Activated naive CD8-positive, alpha-beta T cell treated with anti-CD3 and anti-CD28 coated beads, Interleukin-2, amount 10 ng/mL, durations not matched to agents 7 days and 5 days (primary cell): ENCODE data around the gene MED6. TPM values are rescaled to one million over a fixed set of nuclear protein-coding genes. Genes with fewer than 3 reads are reported as not detected.

Experiments
- ATAC-seq: fragments of 150-1000 bp; cut with Tn5 transposase; one replicate; pipeline ENCODE4 v1.10.0; 2021; ENCODE audit warnings: low read depth, moderate library complexity
- POLR2A ChIA-PET: fragments of 350-600 bp; sonication (Branson Sonifier 250); formaldehyde crosslinking; loops from one replicate; lab custom pipeline; 2021; ENCODE audit warnings: antibody characterized with exemption; lab: Charles Lee
- DNase-seq: peaks from one replicate; pipeline ENCODE4 v3.0.0; 2021
- H3K27ac Mint-ChIP-seq: one replicate; pipeline ENCODE4 v1.8.0; 2022; ENCODE audit warnings: mild to moderate bottlenecking, mixed read lengths
- H3K27me3 Mint-ChIP-seq: one replicate; pipeline ENCODE4 v1.8.0; 2022; ENCODE audit warnings: mild to moderate bottlenecking, moderate library complexity, mixed read lengths
- H3K36me3 Mint-ChIP-seq: one replicate; pipeline ENCODE4 v1.8.0; 2021; ENCODE audit warnings: mild to moderate bottlenecking, mixed read lengths
- H3K4me1 Mint-ChIP-seq: one replicate; pipeline ENCODE4 v1.8.0; 2021; ENCODE audit warnings: mixed read lengths
- H3K4me3 Mint-ChIP-seq: one replicate; pipeline ENCODE4 v1.8.0; 2022; ENCODE audit warnings: mild to moderate bottlenecking, moderate library complexity, mixed read lengths
- H3K9me3 Mint-ChIP-seq: one replicate; pipeline ENCODE4 v1.8.0; 2021; ENCODE audit warnings: mixed read lengths
- total RNA-seq, 2 experiments: library from RNA; stranded (reverse); gene quantifications; one replicate each; pipeline ENCODE4 v1.2.3, GENCODE V29; 2021

MED6 gene
- total RNA-seq, 2 experiments from 2014 or later = 52.8 to 55.6 TPM

DNA sequence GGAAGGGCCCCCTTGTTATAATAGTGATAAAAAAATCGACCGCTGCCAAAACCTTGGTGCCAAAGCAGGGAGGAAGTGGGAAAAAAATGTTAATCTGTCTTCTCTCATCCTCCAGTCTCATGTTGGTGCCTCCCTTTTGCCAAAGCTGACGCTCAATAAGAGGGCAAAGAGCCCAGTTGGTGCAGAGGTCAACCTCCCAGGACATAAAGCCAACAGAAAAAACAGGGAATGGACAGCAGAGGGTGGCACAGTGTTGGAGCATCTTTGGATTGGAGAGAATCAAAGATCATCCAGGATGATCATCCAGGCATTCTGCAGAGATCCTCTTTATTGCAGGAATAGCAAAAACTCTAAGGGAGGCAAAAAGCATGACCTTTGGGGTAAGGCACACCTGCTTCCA lies 31.5 kb upstream of the MED6 start:
- Mint-ChIP-seq H3K4me1 (no peaks in the 10 kb centered on the region), H3K9me3 (peaks cover 3% of the 10 kb centered on the region), H3K27me3 (no peaks in the 10 kb centered on the region), H3K27ac (no peak overlapping the region), H3K36me3 (peaks cover 7% of the 10 kb centered on the region), H3K4me3 (no peak overlapping the region)
- DNase-seq (no peak), ATAC-seq (no peak)
- POLR2A ChIA-PET = no interaction called here

DNA sequence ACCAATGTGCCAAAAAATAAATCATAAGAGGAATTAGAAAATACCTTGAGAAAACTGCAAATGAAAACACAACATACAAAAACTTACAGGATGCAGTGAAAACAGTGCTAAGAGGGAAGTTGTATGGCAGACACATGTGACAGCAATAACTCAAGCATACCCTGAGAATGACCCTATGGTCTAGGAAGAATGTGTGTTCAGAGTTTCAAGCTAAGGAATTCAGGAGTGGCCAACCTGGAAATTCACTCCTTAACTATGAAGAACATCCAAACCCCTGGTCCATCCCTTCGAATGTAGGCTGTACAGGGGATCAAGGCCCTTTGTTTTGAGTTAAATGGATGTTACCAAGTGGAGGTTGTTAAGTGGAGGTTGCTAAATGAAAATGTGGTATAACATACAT lies 24.5 kb upstream of the MED6 start:
- no peak overlapping the region for H3K27ac Mint-ChIP-seq
- H3K27me3 Mint-ChIP-seq = no peaks in the 10 kb centered on the region
- peaks cover 8% of the 10 kb centered on the region for H3K9me3 Mint-ChIP-seq
- peaks cover 2% of the 10 kb centered on the region for H3K4me1 Mint-ChIP-seq
- no peak for ATAC-seq
- DNase-seq = no peak
- no peak overlapping the region for H3K4me3 Mint-ChIP-seq
- POLR2A ChIA-PET = no interaction called here
- peaks cover 8% of the 10 kb centered on the region for H3K36me3 Mint-ChIP-seq

DNA sequence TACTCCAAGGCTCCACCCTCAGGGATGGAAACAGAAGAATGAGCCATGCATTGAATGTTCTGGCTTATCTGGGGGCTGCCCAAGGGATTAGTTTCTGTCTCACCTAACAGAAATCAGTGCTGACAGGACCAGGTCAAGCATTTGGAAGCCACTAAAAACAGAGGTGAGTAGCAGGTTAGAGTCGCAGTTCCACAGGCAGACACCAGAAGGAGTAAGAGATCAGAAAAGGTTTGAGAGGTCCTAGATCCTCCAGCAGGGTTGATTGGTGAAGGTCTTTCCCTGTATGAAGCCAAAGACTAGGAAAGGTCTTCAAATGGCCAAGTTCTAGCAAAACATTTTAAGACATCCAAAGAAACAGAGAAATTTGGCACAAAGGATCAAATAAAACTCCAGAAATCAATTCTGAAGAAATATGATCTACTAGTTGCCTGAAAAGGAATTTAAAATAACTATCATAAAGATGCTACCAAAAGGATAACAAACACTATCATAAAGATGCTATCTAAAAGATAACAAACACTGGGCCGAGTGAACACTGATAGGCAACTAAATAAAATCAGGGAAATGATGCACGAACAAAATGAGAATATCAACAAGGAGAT lies 21.8 kb upstream of the MED6 start:
- Mint-ChIP-seq H3K4me3 (no peak overlapping the region), H3K27ac (no peak overlapping the region), H3K4me1 (peaks cover 2% of the 10 kb centered on the region), H3K27me3 (peaks cover 3% of the 10 kb centered on the region), H3K9me3 (peaks cover 8% of the 10 kb centered on the region), H3K36me3 (peaks cover 7% of the 10 kb centered on the region)
- POLR2A ChIA-PET = no interaction called here
- peak; percentile 74 for ATAC-seq
- no peak for DNase-seq

DNA sequence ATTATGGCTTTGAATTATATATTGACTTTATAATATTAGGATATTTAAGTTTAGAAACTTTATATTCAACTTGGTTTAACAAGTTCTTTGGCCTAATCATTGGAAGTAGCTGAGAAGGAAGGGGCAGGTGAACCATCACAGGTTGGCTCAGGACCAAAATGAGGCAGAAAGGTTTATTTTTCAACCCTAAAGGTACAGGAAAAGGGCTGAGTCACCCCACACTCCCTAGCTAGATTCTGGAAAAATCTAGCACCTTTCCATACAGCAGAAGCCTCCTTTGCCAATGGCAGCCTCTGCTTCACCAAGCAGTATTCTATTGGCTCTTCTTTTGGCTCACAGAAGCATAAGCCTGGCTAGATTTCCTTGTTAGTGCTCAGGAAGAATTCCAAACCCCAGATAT lies 19.3 kb upstream of the MED6 start:
- H3K36me3 Mint-ChIP-seq = no peaks in the 10 kb centered on the region
- H3K4me3 Mint-ChIP-seq = no peak overlapping the region
- no peak overlapping the region for H3K27ac Mint-ChIP-seq
- H3K4me1 Mint-ChIP-seq = peaks cover 2% of the 10 kb centered on the region
- no peaks in the 10 kb centered on the region for H3K9me3 Mint-ChIP-seq
- POLR2A ChIA-PET = no interaction called here
- peaks cover 11% of the 10 kb centered on the region for H3K27me3 Mint-ChIP-seq
- DNase-seq = no peak
- no peak for ATAC-seq

DNA sequence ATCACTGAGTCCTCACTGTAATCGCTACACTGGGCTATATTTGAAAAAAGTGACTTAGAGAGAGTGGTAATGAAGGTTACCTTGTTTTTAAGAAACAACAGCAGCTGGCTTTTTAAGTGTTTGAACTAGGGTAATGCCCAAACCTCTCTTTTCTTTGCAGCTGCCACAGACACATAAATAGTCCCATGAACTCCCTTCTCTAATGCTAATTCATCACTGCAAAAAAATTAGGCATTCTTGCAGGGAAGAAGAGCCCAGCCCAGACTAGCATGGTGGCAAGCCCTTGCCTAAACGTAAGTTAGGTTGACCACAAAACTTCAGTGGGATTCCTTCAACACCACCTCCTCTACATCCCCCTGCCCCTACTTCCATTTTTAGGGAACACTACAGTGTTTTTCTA lies 17.9 kb upstream of the MED6 start:
- Mint-ChIP-seq H3K4me1 (peaks cover 2% of the 10 kb centered on the region), H3K36me3 (no peaks in the 10 kb centered on the region), H3K4me3 (no peak overlapping the region), H3K27me3 (peaks cover 13% of the 10 kb centered on the region), H3K9me3 (no peaks in the 10 kb centered on the region), H3K27ac (no peak overlapping the region)
- DNase-seq (no peak), ATAC-seq (no peak)
- POLR2A ChIA-PET = no interaction called here

DNA sequence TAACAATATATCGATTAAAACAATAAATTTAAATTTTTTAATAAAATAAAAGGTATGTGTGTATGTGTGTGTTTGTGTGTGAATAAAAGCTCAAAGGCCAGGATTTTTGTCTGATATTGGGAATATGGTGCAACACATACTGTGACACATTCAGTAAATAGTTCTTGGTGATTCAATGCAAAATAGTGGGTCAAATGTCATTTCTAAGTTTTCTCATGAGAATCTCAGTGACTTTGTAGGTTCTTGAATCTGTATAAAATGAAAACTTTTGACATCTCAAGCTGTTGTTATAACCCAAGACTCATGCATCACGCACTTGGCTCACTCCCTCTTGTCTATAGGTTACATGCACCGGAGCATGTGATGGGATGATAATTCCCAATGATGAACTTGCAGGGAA lies 16.2 kb upstream of the MED6 start:
- POLR2A ChIA-PET = no interaction called here

DNA sequence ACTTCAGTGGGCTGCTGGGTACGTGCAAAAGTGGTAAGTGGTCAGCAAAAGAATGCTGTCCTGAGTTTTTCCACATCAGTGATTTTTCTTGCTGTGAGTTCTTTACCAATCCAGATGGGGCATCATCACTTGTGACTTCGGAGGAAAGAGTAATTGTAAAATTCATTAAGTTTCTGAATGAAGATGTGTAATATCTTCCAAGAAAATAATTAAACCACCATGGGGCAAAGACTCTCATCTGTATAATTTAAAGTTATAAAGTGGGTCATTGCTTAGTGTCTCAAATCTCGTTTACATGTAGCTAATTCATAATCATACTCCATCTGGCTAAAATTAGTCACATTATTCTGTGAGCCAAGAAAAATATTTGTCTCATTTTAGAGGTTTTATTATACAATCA lies 10.8 kb upstream of the MED6 start:
- Mint-ChIP-seq H3K36me3 (no peaks in the 10 kb centered on the region), H3K9me3 (no peaks in the 10 kb centered on the region), H3K4me3 (no peak overlapping the region), H3K27me3 (peaks cover 14% of the 10 kb centered on the region), H3K4me1 (peaks cover 3% of the 10 kb centered on the region), H3K27ac (no peak overlapping the region)
- POLR2A ChIA-PET = no interaction called here
- ATAC-seq (no peak), DNase-seq (no peak)

More for the DNA sequence above, 16.2 kb upstream of the MED6 start:
- Mint-ChIP-seq H3K27ac (no peak overlapping the region), H3K4me3 (no peak overlapping the region), H3K4me1 (no peaks in the 10 kb centered on the region), H3K9me3 (no peaks in the 10 kb centered on the region), H3K27me3 (peaks cover 13% of the 10 kb centered on the region), H3K36me3 (no peaks in the 10 kb centered on the region)
- ATAC-seq (no peak), DNase-seq (no peak)

DNA sequence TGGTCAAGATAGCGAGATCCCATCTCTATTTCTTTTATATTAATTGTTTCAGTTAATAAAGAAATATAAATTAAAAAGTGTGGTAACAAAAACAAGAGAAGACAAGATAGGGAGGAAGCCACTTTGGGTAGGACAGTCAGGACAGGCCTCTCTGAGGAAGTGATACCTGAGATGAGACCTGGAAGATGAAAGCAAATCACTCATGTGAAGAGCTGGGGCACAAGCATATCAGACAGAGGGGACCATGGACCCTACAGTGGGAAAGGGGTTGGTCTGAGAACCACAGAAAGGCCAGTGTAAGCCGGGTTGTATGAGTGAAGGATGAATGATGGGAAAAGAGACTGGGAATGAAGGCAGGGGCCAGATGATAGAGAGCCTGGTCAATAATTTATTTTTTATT lies 1.8 kb upstream of the MED6 start:
- POLR2A ChIA-PET = no interaction called here
- no peak overlapping the region for H3K4me3 Mint-ChIP-seq
- peaks cover 27% of the 10 kb centered on the region for H3K27me3 Mint-ChIP-seq
- no peak overlapping the region for H3K27ac Mint-ChIP-seq
- no peaks in the 10 kb centered on the region for H3K36me3 Mint-ChIP-seq
- peaks cover 18% of the 10 kb centered on the region for H3K4me1 Mint-ChIP-seq
- ATAC-seq = no peak
- no peak for DNase-seq
- H3K9me3 Mint-ChIP-seq = no peaks in the 10 kb centered on the region

DNA sequence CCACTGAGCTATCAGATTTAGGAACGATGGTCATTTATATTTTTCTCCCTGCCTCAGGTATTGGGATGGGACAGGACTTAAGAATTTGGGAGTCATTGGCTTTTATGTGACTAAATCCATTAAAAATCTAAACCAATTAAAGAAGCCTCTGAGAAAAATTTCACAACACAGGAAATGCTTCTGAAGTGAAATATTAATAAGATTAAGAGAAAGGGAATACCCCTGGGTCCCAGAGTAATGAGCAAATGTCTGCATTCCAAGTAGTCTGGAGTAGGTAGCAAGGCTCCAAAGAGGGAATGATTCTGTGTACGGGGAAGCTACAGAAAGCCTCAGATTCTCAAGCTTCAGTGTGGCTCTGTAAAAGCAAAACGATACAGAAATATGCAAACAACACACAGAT lies 707 bp upstream of the MED6 start:
- ATAC-seq (no peak), DNase-seq (no peak)
- Mint-ChIP-seq H3K36me3 (no peaks in the 10 kb centered on the region), H3K9me3 (no peaks in the 10 kb centered on the region), H3K27me3 (peaks cover 23% of the 10 kb centered on the region), H3K27ac (peak overlapping the region; percentile 81), H3K4me1 (peaks cover 15% of the 10 kb centered on the region), H3K4me3 (peak overlapping the region; percentile 99)
- POLR2A ChIA-PET = interaction anchor here (0.6 to 1.8 kb wide), 4 partner anchors 40 to 775 kb away, joined by 3 to 9 read pairs (median 3); partner anchors contain the start of gene TTC9

DNA sequence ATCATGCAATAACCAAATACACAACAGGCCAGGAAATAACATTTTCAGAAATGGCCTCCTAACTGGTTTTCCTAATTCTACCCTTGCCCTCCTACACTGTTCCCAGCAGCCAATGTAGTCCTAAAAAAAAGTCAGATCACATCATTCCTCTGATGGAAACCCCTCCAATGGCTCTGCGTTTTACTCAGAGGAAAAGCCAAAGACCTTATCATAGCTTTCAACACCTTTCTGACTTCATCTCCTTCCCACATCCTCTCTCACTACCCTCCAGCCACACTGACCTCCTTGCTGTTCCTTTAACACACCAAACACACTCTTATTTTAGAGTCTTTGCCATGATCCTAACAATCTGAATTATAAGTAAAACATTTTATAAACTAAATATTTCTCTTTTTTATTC lies 1.1 kb downstream of the MED6 start:
- H3K4me3 Mint-ChIP-seq = peak overlapping the region; percentile 99
- no peaks in the 10 kb centered on the region for H3K9me3 Mint-ChIP-seq
- DNase-seq (no peak), ATAC-seq (no peak)
- peaks cover 2% of the 10 kb centered on the region for H3K36me3 Mint-ChIP-seq
- POLR2A ChIA-PET = no interaction called here
- H3K4me1 Mint-ChIP-seq = peaks cover 15% of the 10 kb centered on the region
- H3K27me3 Mint-ChIP-seq = peaks cover 7% of the 10 kb centered on the region
- peak overlapping the region; percentile 61 for H3K27ac Mint-ChIP-seq

DNA sequence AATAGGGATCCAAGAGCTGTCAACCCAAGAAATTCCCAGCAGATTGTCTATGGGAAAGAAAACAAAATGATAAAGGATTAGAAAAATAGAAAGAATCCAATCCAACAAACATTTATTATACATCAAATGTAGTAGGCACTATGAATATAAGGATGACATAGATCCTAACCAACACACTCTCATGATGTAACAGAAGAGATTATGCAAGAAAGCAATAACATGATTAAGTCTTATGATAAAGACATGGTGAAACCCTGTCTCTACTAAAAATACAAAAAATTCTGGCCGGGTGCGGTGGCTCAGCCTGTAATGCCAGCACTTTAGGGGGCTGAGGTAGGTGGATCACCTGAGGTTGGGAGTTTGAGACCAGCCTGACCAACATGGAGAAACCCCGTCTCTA lies 2.7 kb downstream of the MED6 start:
- Mint-ChIP-seq H3K27me3 (no peaks in the 10 kb centered on the region), H3K4me1 (peaks cover 15% of the 10 kb centered on the region), H3K4me3 (no peak overlapping the region), H3K27ac (no peak overlapping the region), H3K9me3 (no peaks in the 10 kb centered on the region), H3K36me3 (peaks cover 5% of the 10 kb centered on the region)
- ATAC-seq = no peak
- POLR2A ChIA-PET = no interaction called here
- no peak for DNase-seq

DNA sequence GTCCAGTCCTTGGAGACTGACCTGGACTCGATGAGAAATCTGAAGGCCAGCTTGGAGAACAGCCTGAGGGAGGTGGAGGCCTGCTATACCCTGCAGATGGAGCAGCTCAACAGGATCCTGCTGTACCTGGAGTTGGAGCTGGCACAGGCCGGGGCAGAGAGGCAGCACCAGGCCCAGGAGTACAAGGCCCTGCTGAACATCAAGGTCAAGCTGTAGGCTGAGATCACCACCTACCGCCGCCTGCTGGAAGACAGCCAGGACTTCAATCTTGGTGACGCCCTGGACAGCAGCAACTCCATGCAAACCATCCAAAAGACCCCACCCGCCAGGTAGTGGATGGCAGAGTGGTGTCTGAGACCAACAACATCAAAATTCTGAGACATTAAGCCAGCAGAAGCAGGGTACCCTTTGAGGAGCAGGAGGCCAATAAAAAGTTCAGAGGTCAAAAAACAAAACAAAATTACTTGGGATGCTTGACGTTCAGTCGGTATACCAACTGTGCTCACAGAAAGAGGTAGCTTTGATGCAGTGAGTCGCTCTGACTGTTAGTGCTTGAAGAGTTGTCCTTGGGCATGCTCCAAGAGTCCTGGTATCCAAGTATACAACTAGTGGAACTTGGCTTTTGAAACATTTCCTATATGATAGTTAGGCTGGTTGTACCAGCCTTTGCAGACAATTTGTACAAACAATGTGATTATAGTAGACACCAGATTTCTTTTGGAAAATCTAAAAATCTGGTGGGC lies 4.8 kb downstream of the MED6 start:
- ATAC-seq = no peak
- POLR2A ChIA-PET = no interaction called here
- Mint-ChIP-seq H3K4me3 (no peak overlapping the region), H3K9me3 (no peaks in the 10 kb centered on the region), H3K27ac (no peak overlapping the region), H3K27me3 (no peaks in the 10 kb centered on the region), H3K4me1 (peaks cover 13% of the 10 kb centered on the region), H3K36me3 (peaks cover 14% of the 10 kb centered on the region)
- no peak for DNase-seq

DNA sequence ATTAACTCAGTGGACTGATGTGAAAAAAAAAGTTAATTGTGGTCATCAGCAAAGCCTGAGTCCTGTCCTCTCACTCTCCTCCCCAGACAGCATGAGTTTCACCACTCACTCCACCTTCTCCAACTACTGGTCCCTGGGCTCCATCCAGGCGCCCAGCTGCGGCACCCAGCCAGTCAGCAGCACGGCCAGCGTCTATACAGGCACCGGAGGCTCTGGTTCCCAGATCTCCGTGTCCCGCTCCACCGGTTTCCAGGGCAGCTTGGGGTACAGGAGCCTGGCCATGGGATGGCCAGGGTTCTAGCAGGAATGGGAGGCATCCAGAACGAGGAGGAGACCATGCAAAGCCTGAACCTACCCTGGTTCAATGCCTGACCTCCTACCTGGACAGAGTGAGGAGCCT lies 6.0 kb downstream of the MED6 start:
- H3K36me3 Mint-ChIP-seq = peaks cover 19% of the 10 kb centered on the region
- ATAC-seq = no peak
- H3K27ac Mint-ChIP-seq = peak overlapping the region; percentile 48
- no peaks in the 10 kb centered on the region for H3K27me3 Mint-ChIP-seq
- POLR2A ChIA-PET = no interaction called here
- no peaks in the 10 kb centered on the region for H3K9me3 Mint-ChIP-seq
- peaks cover 13% of the 10 kb centered on the region for H3K4me1 Mint-ChIP-seq
- DNase-seq = no peak
- no peak overlapping the region for H3K4me3 Mint-ChIP-seq

DNA sequence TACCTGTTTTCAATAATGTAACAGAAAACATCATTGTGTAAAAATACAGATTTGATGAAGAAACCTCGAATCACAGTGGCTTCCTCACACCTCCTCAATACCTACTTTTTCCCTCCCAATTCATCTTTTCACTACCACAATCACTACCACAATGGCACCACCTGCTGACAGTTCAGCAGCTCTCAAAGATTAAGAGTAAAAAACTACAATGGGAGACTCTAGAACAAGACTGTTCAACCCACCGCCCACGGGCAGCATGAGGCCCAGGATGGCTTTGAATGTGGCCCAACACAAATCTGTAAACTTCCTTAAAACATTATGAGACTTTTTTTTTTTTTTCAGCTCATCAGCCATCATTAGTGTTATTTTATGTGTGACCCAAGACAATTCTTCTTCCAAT lies 15.2 kb downstream of the MED6 start:
- POLR2A ChIA-PET = no interaction called here
- H3K27me3 Mint-ChIP-seq = no peaks in the 10 kb centered on the region
- peaks cover 20% of the 10 kb centered on the region for H3K36me3 Mint-ChIP-seq

More for the DNA sequence above, 15.2 kb downstream of the MED6 start:
- Mint-ChIP-seq H3K4me1 (no peaks in the 10 kb centered on the region), H3K27ac (no peak overlapping the region), H3K9me3 (no peaks in the 10 kb centered on the region), H3K4me3 (no peak overlapping the region)
- ATAC-seq (no peak), DNase-seq (no peak)
